T1000 (cell line): ENCODE measurements around the gene ALDOB.

Source experiments
- DNase-seq: peaks from one replicate; lab custom pipeline; 2025; ENCODE audit warnings: mixed read lengths; lab: John Stamatoyannopoulos, UW

ALDOB gene

GRCh38 chr9:101435601-101436079, at the start of gene ALDOB:
ALDOB (minus strand) TSS chr9:101435774; CDS start chr9:101430887, 4,887 bp downstream.
- no peak for DNase-seq

- DNase-seq: no peak
These were observed 48.5 kb upstream of the ALDOB start for GRCh38 chr9:101484046-101484445.

DNA sequence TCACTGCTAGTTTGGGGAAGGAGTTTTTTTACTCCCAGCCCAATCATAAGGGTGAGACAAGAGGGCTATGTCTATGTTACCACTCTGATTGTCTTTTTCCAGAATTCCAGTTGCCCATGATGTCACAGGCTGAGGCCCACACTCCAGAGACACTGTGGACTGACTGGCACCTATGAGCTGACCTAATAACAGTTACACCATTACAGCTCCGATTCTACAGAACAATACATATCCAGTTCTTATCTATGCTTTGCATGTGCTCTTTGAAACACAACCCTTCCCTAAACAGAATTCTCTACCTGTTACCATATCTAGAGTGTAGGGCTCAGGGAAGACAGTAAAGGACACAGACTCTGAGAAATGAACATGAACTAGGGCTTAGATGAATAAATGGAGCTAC, 45.7 kb upstream of the ALDOB start:
- DNase-seq: no peak

GRCh38 chr9:101480386-101480785, 44.8 kb upstream of the ALDOB start:
- no peak for DNase-seq

GRCh38 chr9:101479338-101480030, 43.9 kb upstream of the ALDOB start:
- DNase-seq: no peak

DNA sequence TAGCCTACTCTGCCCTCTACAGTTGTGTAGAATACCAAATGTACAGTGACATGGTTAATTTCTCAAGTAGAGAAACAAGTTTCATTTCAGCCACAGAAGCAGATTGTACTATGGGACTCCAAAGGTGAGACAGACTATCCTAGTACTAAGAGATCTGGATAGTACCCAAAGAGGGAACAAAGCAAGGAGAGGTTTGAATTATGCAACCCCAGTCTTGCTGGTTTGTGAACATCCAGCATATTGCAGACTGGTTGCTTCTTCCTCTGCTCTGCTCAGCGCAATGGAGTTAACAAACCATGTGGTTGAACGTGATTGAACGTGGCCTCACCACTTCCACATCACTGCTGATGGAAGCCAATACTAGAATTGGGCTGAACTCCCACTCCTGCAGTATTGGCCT, 43.3 kb upstream of the ALDOB start:
- no peak for DNase-seq

- DNase-seq: no peak
These were observed 42.9 kb upstream of the ALDOB start for GRCh38 chr9:101478444-101478843.

- DNase-seq: no peak
These were observed 42.2 kb upstream of the ALDOB start for GRCh38 chr9:101477736-101478135.

DNA sequence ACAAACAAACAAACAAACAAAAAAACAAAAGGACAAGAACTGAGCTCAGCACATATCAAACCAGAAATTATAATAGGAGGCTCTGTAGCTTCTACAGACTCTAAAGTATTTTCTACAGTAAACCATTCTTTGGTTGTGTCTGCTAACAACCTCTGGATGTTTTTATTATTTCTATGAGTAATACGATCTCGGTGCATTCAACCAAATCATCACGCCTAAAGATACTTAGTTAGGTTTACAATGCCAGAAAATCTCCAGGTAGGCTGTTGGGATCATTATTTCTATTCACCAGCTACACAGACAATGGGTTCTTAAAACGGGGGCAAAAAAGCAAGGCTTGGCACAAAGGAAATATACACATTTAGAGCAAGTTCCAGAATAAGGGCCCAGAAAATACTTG, 41.6 kb upstream of the ALDOB start:
- no peak for DNase-seq

DNA sequence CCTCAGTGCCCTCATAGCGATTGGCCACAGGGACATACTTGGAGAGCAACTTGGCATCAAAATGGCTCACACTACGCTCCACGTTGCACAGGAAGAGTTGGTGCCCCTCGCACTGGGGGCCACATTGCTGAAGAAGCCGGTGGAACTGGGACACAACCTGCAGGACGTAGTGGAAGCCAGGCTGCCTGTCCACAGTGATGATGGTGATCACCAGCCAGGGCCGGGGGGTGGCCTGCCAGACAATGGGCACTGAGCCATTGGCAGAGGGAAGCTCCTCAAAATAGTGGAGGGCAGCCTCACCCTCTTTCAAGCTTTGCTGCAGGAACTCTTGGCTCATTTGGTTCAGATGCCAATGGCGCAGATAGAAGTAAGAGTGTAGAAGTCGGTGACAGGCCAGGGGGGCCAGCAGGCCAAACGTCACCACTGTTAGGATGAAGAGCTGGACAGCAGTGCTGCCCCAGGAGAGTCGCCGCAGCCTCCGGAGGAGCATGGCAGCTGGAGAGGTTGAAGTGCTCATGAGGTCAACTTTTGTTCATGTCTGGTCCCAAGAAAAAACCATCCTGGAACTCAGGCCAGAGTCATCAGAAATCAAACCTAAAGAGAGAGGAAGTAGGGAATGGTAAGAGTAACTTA, 41.1 kb upstream of the ALDOB start:
- DNase-seq: no peak

GRCh38 chr9:101472891-101473290, 37.3 kb upstream of the ALDOB start:
- no peak for DNase-seq

- DNase-seq: no peak
These were observed 35.4 kb upstream of the ALDOB start for GRCh38 chr9:101470929-101471328.

DNA sequence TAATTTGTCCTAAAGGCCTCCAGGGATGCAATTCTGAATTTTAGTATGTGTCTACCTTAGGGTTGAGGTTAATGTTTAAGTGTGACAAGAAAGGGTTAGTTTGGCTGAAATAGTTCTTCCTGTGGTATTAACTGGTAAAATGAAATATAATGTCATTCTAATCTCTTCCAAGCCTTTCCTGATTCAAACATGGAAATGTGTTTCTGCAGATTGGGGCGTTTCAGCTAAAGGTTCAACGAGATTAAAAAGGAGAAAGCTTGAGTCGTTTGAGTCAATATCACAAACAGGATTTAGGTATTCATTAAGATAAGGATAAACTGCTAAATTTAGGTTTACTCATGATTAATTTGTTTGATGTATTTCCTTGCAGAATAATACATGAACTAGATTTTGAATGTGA, 34.4 kb upstream of the ALDOB start:
- no peak for DNase-seq

DNA sequence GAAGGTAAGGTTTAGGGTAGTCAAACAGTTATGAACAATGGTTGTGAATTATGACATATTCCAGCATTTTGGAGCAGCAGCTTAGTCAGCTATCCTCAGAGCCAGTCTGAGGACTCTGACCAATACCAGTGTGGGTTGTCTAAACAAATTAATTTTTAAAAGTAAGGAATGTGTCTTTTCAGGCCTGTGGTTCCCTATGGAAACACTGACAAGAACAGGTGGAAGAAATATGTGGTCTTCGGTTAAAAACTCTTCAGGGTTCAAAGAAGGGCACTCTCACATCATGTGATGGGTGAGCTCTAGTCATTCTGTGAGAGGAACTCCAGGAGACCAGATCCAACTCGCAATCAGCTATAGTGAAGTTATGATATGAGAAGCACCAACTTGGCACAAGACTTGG, 33.5 kb upstream of the ALDOB start:
- DNase-seq: no peak

DNA sequence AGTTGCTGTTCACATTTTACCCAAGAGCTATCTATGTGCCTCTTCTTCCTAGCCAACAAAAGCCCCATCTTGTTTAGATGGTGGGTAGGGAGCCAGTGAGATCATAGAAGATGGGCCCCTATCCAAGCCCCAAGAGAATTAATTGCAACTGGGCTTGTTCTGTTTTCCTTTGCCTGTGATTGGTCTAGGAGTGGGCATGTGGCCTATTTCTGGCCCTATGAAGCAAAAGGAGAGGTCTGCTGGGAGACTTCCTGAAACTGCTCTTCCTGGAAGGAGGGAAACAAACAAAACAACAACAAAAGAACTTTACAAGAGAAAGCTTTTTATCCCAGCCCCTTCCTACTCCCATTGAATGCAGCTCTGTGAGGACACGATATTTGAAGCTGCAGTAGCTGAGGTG, 32.5 kb upstream of the ALDOB start:
- no peak for DNase-seq

DNA sequence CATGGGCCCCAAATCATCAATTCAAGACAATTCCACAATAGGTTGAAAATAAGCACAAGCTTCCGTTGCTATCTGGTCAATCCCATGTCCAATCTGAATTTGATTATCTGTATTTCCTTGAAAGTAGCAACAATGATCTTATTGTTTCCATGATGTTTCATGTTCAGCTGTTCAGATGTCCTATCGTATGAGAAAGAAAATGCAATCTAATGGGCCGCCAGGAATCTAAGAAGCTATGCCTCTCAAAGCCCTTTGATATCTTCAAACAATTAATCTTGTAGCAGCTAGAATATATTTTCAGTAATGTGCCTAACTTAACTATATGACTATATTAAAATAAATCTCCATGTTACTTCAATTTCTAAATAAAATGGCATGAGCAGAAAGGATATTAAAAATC, 32.1 kb upstream of the ALDOB start:
- no peak for DNase-seq

- DNase-seq: no peak
These were observed 31.3 kb upstream of the ALDOB start for GRCh38 chr9:101466863-101467262.

DNA sequence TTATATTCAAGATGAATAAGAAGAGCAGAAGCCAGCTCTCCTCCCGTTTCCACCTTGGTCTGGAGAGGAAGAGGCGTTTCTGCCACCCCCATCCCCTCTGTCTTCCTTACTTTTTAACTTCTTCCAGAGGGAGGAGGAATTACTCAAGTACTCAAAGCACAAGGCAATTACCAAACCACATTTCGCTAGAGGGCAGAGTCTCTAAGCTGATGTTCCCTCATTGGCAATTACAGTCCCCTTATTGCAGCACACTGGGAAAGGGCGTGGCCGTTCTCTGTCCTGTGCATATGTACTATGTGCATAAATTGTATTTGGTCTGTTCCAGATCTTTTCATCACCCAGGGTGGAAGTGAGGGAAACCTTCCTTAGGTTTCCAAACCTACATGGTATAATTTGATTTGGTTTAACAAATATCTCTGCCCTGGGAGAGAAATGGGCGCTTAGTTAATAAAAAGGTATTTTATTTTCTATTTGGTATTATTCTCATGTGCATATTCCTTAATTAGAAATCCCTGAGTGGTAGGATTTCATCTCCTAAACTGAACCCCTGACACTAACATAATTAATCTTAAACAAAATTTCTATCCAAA, 29.8 kb upstream of the ALDOB start:
- DNase-seq: no peak

DNA sequence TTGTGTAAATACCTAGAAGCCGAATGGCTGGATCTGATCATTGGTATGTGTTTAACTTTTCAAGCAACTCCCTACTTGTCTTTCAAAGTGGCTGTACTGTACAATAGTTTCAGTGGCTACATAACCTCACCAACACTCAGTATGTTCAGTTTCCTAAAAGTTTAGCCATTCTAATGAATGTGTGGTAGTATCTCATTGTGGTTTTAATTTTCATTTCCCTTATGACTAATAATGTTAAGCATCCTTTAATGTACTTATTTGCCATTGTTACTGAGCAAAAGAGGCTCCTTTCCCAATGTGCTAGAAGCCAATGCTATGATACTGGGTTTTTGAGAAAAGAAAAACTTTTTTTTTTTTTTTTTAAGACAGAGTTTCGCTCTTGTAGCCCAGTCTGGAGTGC, 27.8 kb upstream of the ALDOB start:
- no peak for DNase-seq

- DNase-seq: no peak
These were observed 27.0 kb upstream of the ALDOB start for GRCh38 chr9:101462558-101462957.

DNA sequence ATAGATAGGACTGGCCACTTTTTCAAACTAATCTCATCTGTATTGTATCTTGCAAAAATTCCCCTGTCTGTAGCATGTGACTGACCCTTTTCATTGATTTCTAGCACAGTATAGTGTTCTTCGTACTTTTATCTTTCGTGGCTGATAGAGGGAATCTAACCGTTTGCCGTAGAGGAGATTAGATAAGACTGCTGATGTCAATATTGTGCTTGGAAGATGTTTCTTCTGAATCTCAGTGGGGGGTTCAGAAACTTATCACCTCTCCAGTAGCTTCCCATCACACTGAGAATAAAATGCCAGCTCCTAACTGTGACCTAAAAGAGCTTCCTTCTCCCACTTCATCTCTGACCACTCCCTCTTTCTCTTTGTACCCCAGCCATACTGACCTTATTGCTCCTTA, 25.4 kb upstream of the ALDOB start:
- DNase-seq: no peak

DNA sequence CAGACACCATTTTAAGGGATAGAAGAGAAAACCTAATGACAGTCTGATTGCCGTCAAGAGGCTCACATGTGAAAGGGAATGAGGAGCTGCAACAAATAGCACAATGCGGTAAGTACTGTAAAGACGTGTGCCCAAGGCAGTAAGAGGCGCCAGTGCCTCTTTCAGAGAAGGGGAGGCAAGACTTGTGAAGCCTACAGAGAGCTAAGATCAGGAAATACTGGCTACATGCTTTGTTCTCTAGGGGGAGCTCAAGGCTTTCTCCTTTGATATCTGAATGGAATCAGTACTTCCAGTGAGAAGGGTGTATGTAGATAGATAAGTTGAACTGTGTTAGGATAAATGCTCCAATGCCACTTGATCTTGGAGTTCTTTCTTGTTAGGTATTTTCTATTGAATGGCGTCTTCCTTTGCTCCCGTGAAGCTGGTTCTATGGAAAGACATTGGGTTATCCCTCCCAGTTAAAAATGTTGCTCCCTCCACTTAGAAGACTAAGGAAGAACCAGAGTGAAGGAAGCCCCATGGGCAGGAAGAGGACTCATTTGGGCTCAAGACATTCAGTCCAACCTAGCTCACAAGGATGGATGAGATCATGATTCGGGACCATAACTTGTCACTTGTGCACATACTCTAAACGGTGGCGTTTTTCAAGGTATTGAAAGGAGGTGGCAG, 23.5 kb upstream of the ALDOB start:
- no peak for DNase-seq

DNA sequence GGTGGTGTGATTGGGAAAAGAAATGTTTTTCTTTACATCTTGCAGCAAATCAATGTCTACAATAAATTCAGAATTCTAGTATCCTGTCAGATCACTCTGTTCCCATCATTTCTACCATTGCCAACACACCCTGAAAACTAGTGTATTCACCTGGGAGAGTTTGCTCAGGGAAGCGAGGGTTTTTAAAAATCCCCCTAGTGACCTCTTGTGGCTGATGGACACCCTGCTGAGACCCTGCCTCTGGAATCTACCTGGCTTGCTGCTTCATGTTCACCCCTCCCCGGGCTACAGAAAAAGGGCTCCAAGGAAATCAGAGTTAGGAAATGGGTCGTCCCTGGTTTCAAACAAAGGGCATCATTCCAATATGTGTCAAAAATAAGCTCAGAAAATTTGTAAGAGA, 21.4 kb upstream of the ALDOB start:
- no peak for DNase-seq
